K562 (cell line): ENCODE measurements around the gene LY6G6F. TPM values are rescaled to one million over a fixed set of nuclear protein-coding genes. Genes with fewer than 3 reads are reported as not detected.

Experiments
- IFI16 ChIP-seq: fragments of 250-450 bp; sonication (Bioruptor Pico); IDR thresholded peaks from 2 replicates; pipeline ENCODE4 v2.1.2; 2022; ENCODE audit warnings: mild to moderate bottlenecking, inconsistent platforms
- KLF10 ChIP-seq: fragments of 250-450 bp; sonication (Bioruptor Pico); IDR thresholded peaks from 2 replicates; pipeline ENCODE4 v1.6.1; 2021; ENCODE audit warnings: matching md5 sums
- KLF16 ChIP-seq: IDR thresholded peaks from 2 replicates; pipeline ENCODE4 v1.6.1; 2016; ENCODE audit warnings: antibody characterized with exemption
- POLR2G ChIP-seq: fragments of 200-400 bp; formaldehyde crosslinking; IDR thresholded peaks from 2 replicates; pipeline ENCODE4 v1.6.1; 2017; ENCODE audit warnings: low read depth, mild to moderate bottlenecking, antibody characterized with exemption, low read length, moderate library complexity
- RBFOX2 ChIP-seq: fragments of 200-400 bp; formaldehyde crosslinking; IDR thresholded peaks from 2 replicates; pipeline ENCODE4 v1.6.1; 2017; ENCODE audit warnings: low read depth, mild to moderate bottlenecking, low read length, moderate library complexity
- RBM17 ChIP-seq: fragments of 200-400 bp; formaldehyde crosslinking; IDR thresholded peaks from 2 replicates; pipeline ENCODE4 v1.6.1; 2017; ENCODE audit warnings: low read depth, mild to moderate bottlenecking, low read length, borderline replicate concordance
- RNF2 ChIP-seq: sonication (generic); IDR thresholded peaks from 2 replicates; pipeline ENCODE4 v1.6.1; 2016
- THRAP3 ChIP-seq: fragments of 450-650 bp; IDR thresholded peaks from 2 replicates; pipeline ENCODE4 v1.6.1; 2016; ENCODE audit warnings: mild to moderate bottlenecking, inconsistent platforms, borderline replicate concordance
- polyA plus RNA-seq, 8 experiments: library from polyadenylated mRNA; depleted of rRNA in 4 of 8; stranded (reverse) in 5 of 8; unstranded in 3 of 8; fragments of >200 nt; fragmentation: Nextera tagmentation in 2 of 8; fragmentation: Illumina TruSeq in 1 of 8; extraction: Ambion mirVana in 2 of 8; extraction: Trizol in 1 of 8; gene quantifications; 2 replicates each; pipeline versions ENCODE4 v1.2.1 to v1.2.3, GENCODE V29; 2011 to 2014; ENCODE audit warnings: inconsistent platforms in 1 of 8, missing spikeins in 1 of 8
- total RNA-seq, 7 experiments: library from RNA; depleted of rRNA in 6 of 7; stranded (reverse); fragments of >200 nt in 6 of 7; fragmentation: Illumina TruSeq in 2 of 7; extraction: Trizol in 2 of 7; gene quantifications; 2 replicates each; pipeline versions ENCODE4 v1.2.1 to v1.2.3, GENCODE V29; 2011 to 2021; ENCODE audit warnings: low replicate concordance in 1 of 7
- TF ChIP-seq, protein P1 (sequence below), 3 experiments: fragments of 200-800 bp in 1 of 3; fragments of 250-450 bp in 1 of 3; fragments of 450-650 bp in 1 of 3; sonication (Bioruptor Pico) in 1 of 3; sonication (Bioruptor generic) in 1 of 3; formaldehyde crosslinking in 1 of 3; IDR thresholded peaks; 2 replicates each; pipeline versions ENCODE4 v1.6.1 to v1.8.0; 2016 to 2022; ENCODE audit warnings: mild to moderate bottlenecking in 2 of 3, missing genetic modification characterization in 2 of 3, missing compliant biosample characterization in 1 of 3, moderate library complexity in 1 of 3
- TF ChIP-seq, protein P2 (sequence below), 2 experiments: fragments of 250-450 bp in 1 of 2; fragments of 450-650 bp in 1 of 2; sonication (Bioruptor Pico) in 1 of 2; IDR thresholded peaks; 2 replicates each; pipeline versions ENCODE4 v1.6.1 to v1.8.0; 2016 to 2021; ENCODE audit warnings: mild to moderate bottlenecking in 2 of 2, moderate library complexity in 2 of 2, missing compliant biosample characterization in 1 of 2, missing genetic modification characterization in 1 of 2
- TF ChIP-seq, protein P3 (sequence below): fragments of 200-600 bp; sonication (generic); IDR thresholded peaks from one replicate; pipeline ENCODE4 v1.6.1; 2012; ENCODE audit warnings: mild to moderate bottlenecking, low read depth, low read length, inconsistent platforms

LY6G6F gene
- total and polyA plus RNA-seq, 9 of the 15 experiments (the other 6 are each of a cell fraction or from before 2014, with no cell fraction given) = 0.14 to 0.50 (median 0.28) TPM; not detected in 2

DNA sequence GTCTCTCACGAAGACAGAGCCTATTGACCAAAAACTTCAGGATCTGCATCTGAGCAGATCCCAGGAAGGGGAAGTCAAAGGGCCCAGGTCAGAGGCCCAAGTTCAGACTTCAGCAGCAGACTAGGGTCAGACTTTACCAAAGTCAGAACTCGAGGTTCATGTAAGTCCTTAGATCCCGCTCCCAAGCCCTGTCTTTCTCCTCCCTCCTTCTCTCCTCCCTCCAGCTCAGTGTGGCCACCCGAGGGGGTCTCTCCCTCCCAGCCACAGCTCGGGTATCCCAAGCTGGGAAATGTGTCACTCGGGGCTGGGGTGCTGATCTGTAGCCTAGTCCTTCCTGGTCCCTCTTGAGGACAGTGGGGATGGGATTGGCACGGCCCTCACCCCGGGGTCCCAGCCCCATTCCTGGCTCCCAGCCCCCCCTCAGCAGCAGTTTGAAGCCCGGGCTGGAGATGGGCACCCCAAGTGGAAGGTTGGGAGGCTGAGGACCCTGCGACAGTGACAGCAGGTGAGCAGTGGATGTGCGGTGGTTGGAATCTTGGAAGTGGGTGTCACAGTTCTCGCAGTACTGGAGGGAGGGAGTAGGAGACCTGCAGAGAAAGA is 44.4 kb upstream of the LY6G6F start (continued):
- TF ChIP-seq RNF2 (no peak), THRAP3 (no peak), KLF10 (CRISPR knock-in tag) (no peak), RBFOX2 (peak; percentile 67), POLR2G (peak; percentile 67), KLF16 (no peak), IFI16 (CRISPR knock-in tag) (no peak), RBM17 (no peak)
- TF ChIP-seq, protein P1, sequence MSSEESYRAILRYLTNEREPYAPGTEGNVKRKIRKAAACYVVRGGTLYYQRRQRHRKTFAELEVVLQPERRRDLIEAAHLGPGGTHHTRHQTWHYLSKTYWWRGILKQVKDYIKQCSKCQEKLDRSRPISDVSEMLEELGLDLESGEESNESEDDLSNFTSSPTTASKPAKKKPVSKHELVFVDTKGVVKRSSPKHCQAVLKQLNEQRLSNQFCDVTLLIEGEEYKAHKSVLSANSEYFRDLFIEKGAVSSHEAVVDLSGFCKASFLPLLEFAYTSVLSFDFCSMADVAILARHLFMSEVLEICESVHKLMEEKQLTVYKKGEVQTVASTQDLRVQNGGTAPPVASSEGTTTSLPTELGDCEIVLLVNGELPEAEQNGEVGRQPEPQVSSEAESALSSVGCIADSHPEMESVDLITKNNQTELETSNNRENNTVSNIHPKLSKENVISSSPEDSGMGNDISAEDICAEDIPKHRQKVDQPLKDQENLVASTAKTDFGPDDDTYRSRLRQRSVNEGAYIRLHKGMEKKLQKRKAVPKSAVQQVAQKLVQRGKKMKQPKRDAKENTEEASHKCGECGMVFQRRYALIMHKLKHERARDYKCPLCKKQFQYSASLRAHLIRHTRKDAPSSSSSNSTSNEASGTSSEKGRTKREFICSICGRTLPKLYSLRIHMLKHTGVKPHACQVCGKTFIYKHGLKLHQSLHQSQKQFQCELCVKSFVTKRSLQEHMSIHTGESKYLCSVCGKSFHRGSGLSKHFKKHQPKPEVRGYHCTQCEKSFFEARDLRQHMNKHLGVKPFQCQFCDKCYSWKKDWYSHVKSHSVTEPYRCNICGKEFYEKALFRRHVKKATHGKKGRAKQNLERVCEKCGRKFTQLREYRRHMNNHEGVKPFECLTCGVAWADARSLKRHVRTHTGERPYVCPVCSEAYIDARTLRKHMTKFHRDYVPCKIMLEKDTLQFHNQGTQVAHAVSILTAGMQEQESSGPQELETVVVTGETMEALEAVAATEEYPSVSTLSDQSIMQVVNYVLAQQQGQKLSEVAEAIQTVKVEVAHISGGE (CRISPR knock-in tag; IDR thresholded peaks at IDR 0.05) = no peak
- TF ChIP-seq, protein P2, sequence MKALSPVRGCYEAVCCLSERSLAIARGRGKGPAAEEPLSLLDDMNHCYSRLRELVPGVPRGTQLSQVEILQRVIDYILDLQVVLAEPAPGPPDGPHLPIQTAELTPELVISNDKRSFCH (CRISPR knock-in tag; IDR thresholded peaks at IDR 0.05) = no peak
- TF ChIP-seq, protein P2 (tag; IDR thresholded peaks at IDR 0.05) = 0 out of 2 replicates have a peak, but pooled peaks have one; percentile 37
- TF ChIP-seq, protein P3, sequence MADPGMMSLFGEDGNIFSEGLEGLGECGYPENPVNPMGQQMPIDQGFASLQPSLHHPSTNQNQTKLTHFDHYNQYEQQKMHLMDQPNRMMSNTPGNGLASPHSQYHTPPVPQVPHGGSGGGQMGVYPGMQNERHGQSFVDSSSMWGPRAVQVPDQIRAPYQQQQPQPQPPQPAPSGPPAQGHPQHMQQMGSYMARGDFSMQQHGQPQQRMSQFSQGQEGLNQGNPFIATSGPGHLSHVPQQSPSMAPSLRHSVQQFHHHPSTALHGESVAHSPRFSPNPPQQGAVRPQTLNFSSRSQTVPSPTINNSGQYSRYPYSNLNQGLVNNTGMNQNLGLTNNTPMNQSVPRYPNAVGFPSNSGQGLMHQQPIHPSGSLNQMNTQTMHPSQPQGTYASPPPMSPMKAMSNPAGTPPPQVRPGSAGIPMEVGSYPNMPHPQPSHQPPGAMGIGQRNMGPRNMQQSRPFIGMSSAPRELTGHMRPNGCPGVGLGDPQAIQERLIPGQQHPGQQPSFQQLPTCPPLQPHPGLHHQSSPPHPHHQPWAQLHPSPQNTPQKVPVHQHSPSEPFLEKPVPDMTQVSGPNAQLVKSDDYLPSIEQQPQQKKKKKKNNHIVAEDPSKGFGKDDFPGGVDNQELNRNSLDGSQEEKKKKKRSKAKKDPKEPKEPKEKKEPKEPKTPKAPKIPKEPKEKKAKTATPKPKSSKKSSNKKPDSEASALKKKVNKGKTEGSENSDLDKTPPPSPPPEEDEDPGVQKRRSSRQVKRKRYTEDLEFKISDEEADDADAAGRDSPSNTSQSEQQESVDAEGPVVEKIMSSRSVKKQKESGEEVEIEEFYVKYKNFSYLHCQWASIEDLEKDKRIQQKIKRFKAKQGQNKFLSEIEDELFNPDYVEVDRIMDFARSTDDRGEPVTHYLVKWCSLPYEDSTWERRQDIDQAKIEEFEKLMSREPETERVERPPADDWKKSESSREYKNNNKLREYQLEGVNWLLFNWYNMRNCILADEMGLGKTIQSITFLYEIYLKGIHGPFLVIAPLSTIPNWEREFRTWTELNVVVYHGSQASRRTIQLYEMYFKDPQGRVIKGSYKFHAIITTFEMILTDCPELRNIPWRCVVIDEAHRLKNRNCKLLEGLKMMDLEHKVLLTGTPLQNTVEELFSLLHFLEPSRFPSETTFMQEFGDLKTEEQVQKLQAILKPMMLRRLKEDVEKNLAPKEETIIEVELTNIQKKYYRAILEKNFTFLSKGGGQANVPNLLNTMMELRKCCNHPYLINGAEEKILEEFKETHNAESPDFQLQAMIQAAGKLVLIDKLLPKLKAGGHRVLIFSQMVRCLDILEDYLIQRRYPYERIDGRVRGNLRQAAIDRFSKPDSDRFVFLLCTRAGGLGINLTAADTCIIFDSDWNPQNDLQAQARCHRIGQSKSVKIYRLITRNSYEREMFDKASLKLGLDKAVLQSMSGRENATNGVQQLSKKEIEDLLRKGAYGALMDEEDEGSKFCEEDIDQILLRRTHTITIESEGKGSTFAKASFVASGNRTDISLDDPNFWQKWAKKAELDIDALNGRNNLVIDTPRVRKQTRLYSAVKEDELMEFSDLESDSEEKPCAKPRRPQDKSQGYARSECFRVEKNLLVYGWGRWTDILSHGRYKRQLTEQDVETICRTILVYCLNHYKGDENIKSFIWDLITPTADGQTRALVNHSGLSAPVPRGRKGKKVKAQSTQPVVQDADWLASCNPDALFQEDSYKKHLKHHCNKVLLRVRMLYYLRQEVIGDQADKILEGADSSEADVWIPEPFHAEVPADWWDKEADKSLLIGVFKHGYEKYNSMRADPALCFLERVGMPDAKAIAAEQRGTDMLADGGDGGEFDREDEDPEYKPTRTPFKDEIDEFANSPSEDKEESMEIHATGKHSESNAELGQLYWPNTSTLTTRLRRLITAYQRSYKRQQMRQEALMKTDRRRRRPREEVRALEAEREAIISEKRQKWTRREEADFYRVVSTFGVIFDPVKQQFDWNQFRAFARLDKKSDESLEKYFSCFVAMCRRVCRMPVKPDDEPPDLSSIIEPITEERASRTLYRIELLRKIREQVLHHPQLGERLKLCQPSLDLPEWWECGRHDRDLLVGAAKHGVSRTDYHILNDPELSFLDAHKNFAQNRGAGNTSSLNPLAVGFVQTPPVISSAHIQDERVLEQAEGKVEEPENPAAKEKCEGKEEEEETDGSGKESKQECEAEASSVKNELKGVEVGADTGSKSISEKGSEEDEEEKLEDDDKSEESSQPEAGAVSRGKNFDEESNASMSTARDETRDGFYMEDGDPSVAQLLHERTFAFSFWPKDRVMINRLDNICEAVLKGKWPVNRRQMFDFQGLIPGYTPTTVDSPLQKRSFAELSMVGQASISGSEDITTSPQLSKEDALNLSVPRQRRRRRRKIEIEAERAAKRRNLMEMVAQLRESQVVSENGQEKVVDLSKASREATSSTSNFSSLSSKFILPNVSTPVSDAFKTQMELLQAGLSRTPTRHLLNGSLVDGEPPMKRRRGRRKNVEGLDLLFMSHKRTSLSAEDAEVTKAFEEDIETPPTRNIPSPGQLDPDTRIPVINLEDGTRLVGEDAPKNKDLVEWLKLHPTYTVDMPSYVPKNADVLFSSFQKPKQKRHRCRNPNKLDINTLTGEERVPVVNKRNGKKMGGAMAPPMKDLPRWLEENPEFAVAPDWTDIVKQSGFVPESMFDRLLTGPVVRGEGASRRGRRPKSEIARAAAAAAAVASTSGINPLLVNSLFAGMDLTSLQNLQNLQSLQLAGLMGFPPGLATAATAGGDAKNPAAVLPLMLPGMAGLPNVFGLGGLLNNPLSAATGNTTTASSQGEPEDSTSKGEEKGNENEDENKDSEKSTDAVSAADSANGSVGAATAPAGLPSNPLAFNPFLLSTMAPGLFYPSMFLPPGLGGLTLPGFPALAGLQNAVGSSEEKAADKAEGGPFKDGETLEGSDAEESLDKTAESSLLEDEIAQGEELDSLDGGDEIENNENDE = no peak
